ENCODE measurements around the gene SET.
A peak's percentile ranks its signal among the peaks of the same experiment; 100 is the strongest.

Gene SET

GRCh38 chr9:128713411-128713780 is 24.4 kb downstream of the SET start:
- DNase-seq (ENCODE audit: low spot score), result no peak

GRCh38 chr9:128713941-128714573 is 25.0 kb downstream of the SET start:
- no peak for DNase-seq (ENCODE audit: low spot score)

- no peak for DNase-seq (ENCODE audit: low spot score)
Measured at GRCh38 chr9:128714586-128715435, 25.8 kb downstream of the SET start.

- no peak for DNase-seq (ENCODE audit: low spot score)
Measured at GRCh38 chr9:128715436-128715750, 26.4 kb downstream of the SET start.

GRCh38 chr9:128716581-128717254 is 27.7 kb downstream of the SET start:
- no peak for DNase-seq (ENCODE audit: low spot score)

- DNase-seq (ENCODE audit: low spot score), result no peak
Measured at GRCh38 chr9:128718047-128718446, 29.0 kb downstream of the SET start.

- DNase-seq (ENCODE audit: low spot score), result no peak
Measured at GRCh38 chr9:128718475-128718874, 29.5 kb downstream of the SET start.

- no peak for DNase-seq (ENCODE audit: low spot score)
Measured at GRCh38 chr9:128719919-128720605, 31.0 kb downstream of the SET start.

GRCh38 chr9:128720841-128721486 is 31.9 kb downstream of the SET start:
- no peak for DNase-seq (ENCODE audit: low spot score)

- DNase-seq (ENCODE audit: low spot score), result no peak
Measured at GRCh38 chr9:128721487-128722010, 32.5 kb downstream of the SET start.

GRCh38 chr9:128722380-128723351 is 33.6 kb downstream of the SET start:
- no peak for DNase-seq (ENCODE audit: low spot score)

- no peak for DNase-seq (ENCODE audit: low spot score)
Measured at GRCh38 chr9:128723352-128723865, 34.4 kb downstream of the SET start.

- peak; percentile 84 for DNase-seq (ENCODE audit: low spot score)
Measured at GRCh38 chr9:128723866-128724743, 35.1 kb downstream of the SET start, which contains the start of gene ZDHHC12. Gene ZDHHC12 (minus strand): TSS chr9:128724127. CDS start chr9:128724093, 34 bp downstream.

- DNase-seq (ENCODE audit: low spot score), result peak; percentile 18
Measured at GRCh38 chr9:128724744-128725211, 35.8 kb downstream of the SET start.

GRCh38 chr9:128727640-128728248 is 38.7 kb downstream of the SET start:
- DNase-seq (ENCODE audit: low spot score), result no peak

GRCh38 chr9:128728298-128728697 is 39.3 kb downstream of the SET start:
- DNase-seq (ENCODE audit: low spot score), result no peak

GRCh38 chr9:128729302-128729701 is 40.3 kb downstream of the SET start:
- no peak for DNase-seq (ENCODE audit: low spot score)

GRCh38 chr9:128729766-128730517 is 40.9 kb downstream of the SET start:
- DNase-seq (ENCODE audit: low spot score), result no peak
